SK-N-SH (cell line): Measurements from ENCODE around the gene SCAF11. TPM values are rescaled to one million over a fixed set of nuclear protein-coding genes. Genes with fewer than 3 reads are reported as not detected.

Source experiments
- CTCF ChIA-PET: fragments of 300-600, 350-600 bp; formaldehyde crosslinking; extraction: SDS; loops from one replicate; lab custom pipeline; 2021; lab: Yijun Ruan, JAX
- POLR2A ChIA-PET: fragments of 350-600 bp; sonication (Branson Sonifier 250); formaldehyde crosslinking; extraction: SDS; loops from one replicate; lab custom pipeline; 2020; ENCODE audit warnings: antibody characterized with exemption, inconsistent platforms; lab: Yijun Ruan, JAX
- DNase-seq: peaks from one replicate; pipeline ENCODE4 v3.0.0; 2012
- H2AFZ ChIP-seq: fragments of 200-600 bp; sonication (generic); 2 replicates; pipeline ENCODE4 v1.8.1; 2016; ENCODE audit warnings: antibody characterized with exemption, mild to moderate bottlenecking, low read depth
- H3F3A ChIP-seq: fragments of 200-600 bp; sonication (generic); replicated peaks from 2 replicates; pipeline ENCODE3; 2016; ENCODE audit warnings: antibody characterized with exemption, mild to moderate bottlenecking; ENCODE audit not compliant: insufficient read depth
- H3K27ac ChIP-seq, 2 experiments: fragments of 200-500 bp in 1 of 2; fragments of 200-600 bp in 1 of 2; sonication (Bioruptor generic) in 1 of 2; sonication (generic), shearing (Covaris generic) in 1 of 2; 2 replicates each; pipeline versions ENCODE4 v1.5.1 to v1.6.1; 2014 to 2016; ENCODE audit warnings: low read depth in 2 of 2, inconsistent platforms in 1 of 2, low read length in 1 of 2, mild to moderate bottlenecking in 1 of 2, mixed read lengths in 1 of 2
- H3K27me3 ChIP-seq: fragments of 200-600 bp; sonication (generic), shearing (Covaris generic); 2 replicates; pipeline ENCODE4 v1.6.1; 2016; ENCODE audit warnings: mixed run types; ENCODE audit not compliant: insufficient read depth
- H3K36me3 ChIP-seq, 2 experiments: fragments of 200-500 bp in 1 of 2; fragments of 200-600 bp in 1 of 2; sonication (Bioruptor generic) in 1 of 2; sonication (generic) in 1 of 2; replicated peaks in 1 of 2; 2 replicates each; pipeline versions ENCODE3 to v1.5.1; 2014 to 2016; ENCODE audit warnings: low read length in 1 of 2, mild to moderate bottlenecking in 1 of 2; ENCODE audit not compliant: insufficient read depth in 2 of 2, control insufficient read depth in 1 of 2
- H3K4me1 ChIP-seq, 2 experiments: fragments of 200-500 bp in 1 of 2; fragments of 200-600 bp in 1 of 2; sonication (Bioruptor generic) in 1 of 2; sonication (generic), shearing (Covaris generic) in 1 of 2; 2 replicates each; pipeline versions ENCODE4 v1.5.1 to v1.6.1; 2014 to 2016; ENCODE audit warnings: low read depth in 1 of 2, low read length in 1 of 2, mixed run types in 1 of 2; ENCODE audit not compliant: insufficient read depth in 2 of 2, control insufficient read depth in 1 of 2
- H3K4me2 ChIP-seq: fragments of 200-600 bp; sonication (generic), shearing (Covaris generic); 2 replicates; pipeline ENCODE4 v1.6.1; 2017; ENCODE audit warnings: mixed run types
- H3K4me3 ChIP-seq, 2 experiments: fragments of 200-500 bp in 1 of 2; fragments of 200-600 bp in 1 of 2; sonication (Bioruptor generic) in 1 of 2; sonication (generic), shearing (Covaris generic) in 1 of 2; 2 replicates each; pipeline versions ENCODE4 v1.5.1 to v1.8.1; 2014 to 2016; ENCODE audit warnings: low read depth in 2 of 2, inconsistent platforms in 1 of 2, low read length in 1 of 2, mild to moderate bottlenecking in 1 of 2, mixed read lengths in 1 of 2, moderate library complexity in 1 of 2
- H3K79me2 ChIP-seq: fragments of 200-600 bp; sonication (generic); 2 replicates; pipeline ENCODE4 v1.8.1; 2017; ENCODE audit warnings: mild to moderate bottlenecking; ENCODE audit not compliant: insufficient read depth
- H3K9ac ChIP-seq: fragments of 200-600 bp; sonication (generic); 2 replicates; pipeline ENCODE4 v1.6.1; 2017; ENCODE audit warnings: mixed run types
- H3K9me2 ChIP-seq: fragments of 200-600 bp; sonication (generic); 2 replicates; pipeline ENCODE4 v1.6.1; 2017; ENCODE audit warnings: mixed run types
- H3K9me3 ChIP-seq: fragments of 200-600 bp; sonication (generic); 2 replicates; pipeline ENCODE4 v1.6.1; 2017; ENCODE audit warnings: mixed run types, mild to moderate bottlenecking, moderate library complexity
- H4K20me1 ChIP-seq: fragments of 200-600 bp; sonication (generic); 2 replicates; pipeline ENCODE4 v1.6.1; 2017; ENCODE audit warnings: mild to moderate bottlenecking, mixed run types; ENCODE audit not compliant: insufficient read depth
- CHD2 ChIP-seq: fragments of 150-350 bp; IDR thresholded peaks from 2 replicates; pipeline ENCODE4 v1.6.1; 2018; ENCODE audit warnings: low read length; ENCODE audit not compliant: partially characterized antibody
- FOXJ3 ChIP-seq: sonication (generic); formaldehyde crosslinking; IDR thresholded peaks from 2 replicates; pipeline ENCODE4 v1.5.1; 2020; ENCODE audit warnings: mild to moderate bottlenecking, missing genetic modification reagents
- GATA2 ChIP-seq: sonication (generic); formaldehyde crosslinking; IDR thresholded peaks from 2 replicates; pipeline ENCODE4 v1.5.0; 2020; ENCODE audit warnings: mild to moderate bottlenecking, missing genetic modification reagents
- JUND ChIP-seq: IDR thresholded peaks from 2 replicates; pipeline ENCODE4 v1.4.0; 2012
- POLR2AphosphoS5 ChIP-seq: IDR thresholded peaks from 2 replicates; pipeline ENCODE4 v1.6.1; 2012; ENCODE audit warnings: low read depth, low read length
- RCOR1 ChIP-seq: fragments of 150-350 bp; IDR thresholded peaks from 2 replicates; pipeline ENCODE4 v1.6.1; 2017; ENCODE audit warnings: antibody characterized with exemption, low read length
- RFX5 ChIP-seq: IDR thresholded peaks from 2 replicates; pipeline ENCODE4 v1.6.1; 2012; ENCODE audit warnings: mild to moderate bottlenecking, improper control_type of control experiment, low read length
- SIN3A ChIP-seq: IDR thresholded peaks from 2 replicates; pipeline ENCODE4 v1.6.1; 2012; ENCODE audit warnings: low read depth, mild to moderate bottlenecking, low read length, moderate library complexity, borderline replicate concordance
- TCF12 ChIP-seq: IDR thresholded peaks from 2 replicates; pipeline ENCODE4 v1.4.0; 2012
- TEAD4 ChIP-seq: IDR thresholded peaks from 2 replicates; pipeline ENCODE4 v1.4.0; 2012; ENCODE audit warnings: mild to moderate bottlenecking, borderline replicate concordance; ENCODE audit not compliant: insufficient read depth
- WGBS: methylation state at CpG from one replicate; pipeline ENCODE4 v1.1.6; 2017; ENCODE audit warnings: low lambda C conversion rate; 5-methylcytosine and 5-hydroxymethylcytosine counted together
- polyA plus RNA-seq, 3 experiments: library from polyadenylated mRNA; depleted of rRNA; stranded (reverse); fragments of >200 nt; gene quantifications; 2 replicates each; pipeline ENCODE4 v1.2.3, GENCODE V29; 2012
- TF ChIP-seq, protein P1 (sequence below): fragments of 150-350 bp; IDR thresholded peaks from 2 replicates; pipeline ENCODE4 v1.6.1; 2016; ENCODE audit warnings: mild to moderate bottlenecking, low read depth, low read length
- TF ChIP-seq, protein P2 (sequence below): fragments of 200-600 bp; sonication (generic); IDR thresholded peaks from 2 replicates; pipeline ENCODE4 v1.6.1; 2017; ENCODE audit warnings: antibody characterized with exemption, mild to moderate bottlenecking, moderate library complexity
- TF ChIP-seq, protein P3 (sequence below): IDR thresholded peaks from 2 replicates; pipeline ENCODE4 v1.6.1; 2012; ENCODE audit warnings: mild to moderate bottlenecking, low read depth, low read length, moderate library complexity
- TF ChIP-seq, protein P4 (sequence below): IDR thresholded peaks from 2 replicates; pipeline ENCODE4; 2012
- TF ChIP-seq, protein P5 (sequence below): IDR thresholded peaks from 2 replicates; pipeline ENCODE4 v1.4.0; 2012; ENCODE audit warnings: low read depth
- TF ChIP-seq, protein P6 (sequence below): IDR thresholded peaks from 2 replicates; pipeline ENCODE4 v1.4.0; 2012; ENCODE audit warnings: low read depth, borderline replicate concordance

SCAF11 gene
- polyA plus RNA-seq, 1 of the 3 experiments (the other 2 are of a cell fraction), result 26.1 TPM

DNA sequence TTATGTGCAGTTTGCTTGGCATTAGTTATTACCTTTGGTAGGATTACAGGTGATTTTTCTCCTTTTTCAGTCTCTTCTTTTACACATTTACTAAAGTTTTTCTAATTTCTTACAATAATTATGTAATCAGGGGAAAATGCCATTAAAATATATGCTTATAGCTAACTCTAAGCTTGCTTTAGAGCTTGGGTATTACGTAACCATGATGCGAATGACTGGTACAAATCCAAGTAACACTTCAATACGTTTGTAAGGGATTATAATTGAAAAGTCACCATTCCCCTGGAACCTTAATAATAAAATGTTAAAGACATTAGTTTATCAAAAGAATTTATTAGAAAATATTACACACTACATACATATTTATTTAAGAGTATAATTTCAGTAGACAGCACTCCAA is 71.6 kb downstream of the SCAF11 start:
- 97% methylated on average over 3 of the region's 3 CpGs for WGBS
- POLR2A ChIA-PET, result no interaction called here

More for the DNA sequence above, 71.6 kb downstream of the SCAF11 start:
- H3K27ac ChIP-seq, result no peak overlapping the region
- H3K9me3 ChIP-seq, result no peaks in the 10 kb centered on the region
- H3K79me2 ChIP-seq, result no peaks in the 10 kb centered on the region
- H3K4me3 ChIP-seq, result no peak overlapping the region
- TF ChIP-seq TCF12, result no peak
- TF ChIP-seq RFX5, result no peak
- TF ChIP-seq TEAD4, result no peak
- TF ChIP-seq, protein P1, sequence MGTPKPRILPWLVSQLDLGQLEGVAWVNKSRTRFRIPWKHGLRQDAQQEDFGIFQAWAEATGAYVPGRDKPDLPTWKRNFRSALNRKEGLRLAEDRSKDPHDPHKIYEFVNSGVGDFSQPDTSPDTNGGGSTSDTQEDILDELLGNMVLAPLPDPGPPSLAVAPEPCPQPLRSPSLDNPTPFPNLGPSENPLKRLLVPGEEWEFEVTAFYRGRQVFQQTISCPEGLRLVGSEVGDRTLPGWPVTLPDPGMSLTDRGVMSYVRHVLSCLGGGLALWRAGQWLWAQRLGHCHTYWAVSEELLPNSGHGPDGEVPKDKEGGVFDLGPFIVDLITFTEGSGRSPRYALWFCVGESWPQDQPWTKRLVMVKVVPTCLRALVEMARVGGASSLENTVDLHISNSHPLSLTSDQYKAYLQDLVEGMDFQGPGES, result no peak
- TF ChIP-seq, protein P2, sequence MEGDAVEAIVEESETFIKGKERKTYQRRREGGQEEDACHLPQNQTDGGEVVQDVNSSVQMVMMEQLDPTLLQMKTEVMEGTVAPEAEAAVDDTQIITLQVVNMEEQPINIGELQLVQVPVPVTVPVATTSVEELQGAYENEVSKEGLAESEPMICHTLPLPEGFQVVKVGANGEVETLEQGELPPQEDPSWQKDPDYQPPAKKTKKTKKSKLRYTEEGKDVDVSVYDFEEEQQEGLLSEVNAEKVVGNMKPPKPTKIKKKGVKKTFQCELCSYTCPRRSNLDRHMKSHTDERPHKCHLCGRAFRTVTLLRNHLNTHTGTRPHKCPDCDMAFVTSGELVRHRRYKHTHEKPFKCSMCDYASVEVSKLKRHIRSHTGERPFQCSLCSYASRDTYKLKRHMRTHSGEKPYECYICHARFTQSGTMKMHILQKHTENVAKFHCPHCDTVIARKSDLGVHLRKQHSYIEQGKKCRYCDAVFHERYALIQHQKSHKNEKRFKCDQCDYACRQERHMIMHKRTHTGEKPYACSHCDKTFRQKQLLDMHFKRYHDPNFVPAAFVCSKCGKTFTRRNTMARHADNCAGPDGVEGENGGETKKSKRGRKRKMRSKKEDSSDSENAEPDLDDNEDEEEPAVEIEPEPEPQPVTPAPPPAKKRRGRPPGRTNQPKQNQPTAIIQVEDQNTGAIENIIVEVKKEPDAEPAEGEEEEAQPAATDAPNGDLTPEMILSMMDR, result no peak
- TF ChIP-seq CHD2, result no peak
- TF ChIP-seq, protein P3, sequence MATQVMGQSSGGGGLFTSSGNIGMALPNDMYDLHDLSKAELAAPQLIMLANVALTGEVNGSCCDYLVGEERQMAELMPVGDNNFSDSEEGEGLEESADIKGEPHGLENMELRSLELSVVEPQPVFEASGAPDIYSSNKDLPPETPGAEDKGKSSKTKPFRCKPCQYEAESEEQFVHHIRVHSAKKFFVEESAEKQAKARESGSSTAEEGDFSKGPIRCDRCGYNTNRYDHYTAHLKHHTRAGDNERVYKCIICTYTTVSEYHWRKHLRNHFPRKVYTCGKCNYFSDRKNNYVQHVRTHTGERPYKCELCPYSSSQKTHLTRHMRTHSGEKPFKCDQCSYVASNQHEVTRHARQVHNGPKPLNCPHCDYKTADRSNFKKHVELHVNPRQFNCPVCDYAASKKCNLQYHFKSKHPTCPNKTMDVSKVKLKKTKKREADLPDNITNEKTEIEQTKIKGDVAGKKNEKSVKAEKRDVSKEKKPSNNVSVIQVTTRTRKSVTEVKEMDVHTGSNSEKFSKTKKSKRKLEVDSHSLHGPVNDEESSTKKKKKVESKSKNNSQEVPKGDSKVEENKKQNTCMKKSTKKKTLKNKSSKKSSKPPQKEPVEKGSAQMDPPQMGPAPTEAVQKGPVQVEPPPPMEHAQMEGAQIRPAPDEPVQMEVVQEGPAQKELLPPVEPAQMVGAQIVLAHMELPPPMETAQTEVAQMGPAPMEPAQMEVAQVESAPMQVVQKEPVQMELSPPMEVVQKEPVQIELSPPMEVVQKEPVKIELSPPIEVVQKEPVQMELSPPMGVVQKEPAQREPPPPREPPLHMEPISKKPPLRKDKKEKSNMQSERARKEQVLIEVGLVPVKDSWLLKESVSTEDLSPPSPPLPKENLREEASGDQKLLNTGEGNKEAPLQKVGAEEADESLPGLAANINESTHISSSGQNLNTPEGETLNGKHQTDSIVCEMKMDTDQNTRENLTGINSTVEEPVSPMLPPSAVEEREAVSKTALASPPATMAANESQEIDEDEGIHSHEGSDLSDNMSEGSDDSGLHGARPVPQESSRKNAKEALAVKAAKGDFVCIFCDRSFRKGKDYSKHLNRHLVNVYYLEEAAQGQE, result no peak
- no peak for TF ChIP-seq SIN3A
- no peak for TF ChIP-seq RCOR1
- TF ChIP-seq GATA2, result no peak
- TF ChIP-seq JUND, result no peak
- TF ChIP-seq POLR2AphosphoS5, result no peak
- no peak for TF ChIP-seq FOXJ3 (CRISPR knock-in tag)
- TF ChIP-seq, protein P4, sequence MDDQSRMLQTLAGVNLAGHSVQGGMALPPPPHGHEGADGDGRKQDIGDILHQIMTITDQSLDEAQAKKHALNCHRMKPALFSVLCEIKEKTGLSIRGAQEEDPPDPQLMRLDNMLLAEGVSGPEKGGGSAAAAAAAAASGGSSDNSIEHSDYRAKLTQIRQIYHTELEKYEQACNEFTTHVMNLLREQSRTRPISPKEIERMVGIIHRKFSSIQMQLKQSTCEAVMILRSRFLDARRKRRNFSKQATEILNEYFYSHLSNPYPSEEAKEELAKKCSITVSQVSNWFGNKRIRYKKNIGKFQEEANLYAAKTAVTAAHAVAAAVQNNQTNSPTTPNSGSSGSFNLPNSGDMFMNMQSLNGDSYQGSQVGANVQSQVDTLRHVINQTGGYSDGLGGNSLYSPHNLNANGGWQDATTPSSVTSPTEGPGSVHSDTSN, result no peak
- TF ChIP-seq, protein P5, sequence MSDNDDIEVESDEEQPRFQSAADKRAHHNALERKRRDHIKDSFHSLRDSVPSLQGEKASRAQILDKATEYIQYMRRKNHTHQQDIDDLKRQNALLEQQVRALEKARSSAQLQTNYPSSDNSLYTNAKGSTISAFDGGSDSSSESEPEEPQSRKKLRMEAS, result no peak
- TF ChIP-seq, protein P6, sequence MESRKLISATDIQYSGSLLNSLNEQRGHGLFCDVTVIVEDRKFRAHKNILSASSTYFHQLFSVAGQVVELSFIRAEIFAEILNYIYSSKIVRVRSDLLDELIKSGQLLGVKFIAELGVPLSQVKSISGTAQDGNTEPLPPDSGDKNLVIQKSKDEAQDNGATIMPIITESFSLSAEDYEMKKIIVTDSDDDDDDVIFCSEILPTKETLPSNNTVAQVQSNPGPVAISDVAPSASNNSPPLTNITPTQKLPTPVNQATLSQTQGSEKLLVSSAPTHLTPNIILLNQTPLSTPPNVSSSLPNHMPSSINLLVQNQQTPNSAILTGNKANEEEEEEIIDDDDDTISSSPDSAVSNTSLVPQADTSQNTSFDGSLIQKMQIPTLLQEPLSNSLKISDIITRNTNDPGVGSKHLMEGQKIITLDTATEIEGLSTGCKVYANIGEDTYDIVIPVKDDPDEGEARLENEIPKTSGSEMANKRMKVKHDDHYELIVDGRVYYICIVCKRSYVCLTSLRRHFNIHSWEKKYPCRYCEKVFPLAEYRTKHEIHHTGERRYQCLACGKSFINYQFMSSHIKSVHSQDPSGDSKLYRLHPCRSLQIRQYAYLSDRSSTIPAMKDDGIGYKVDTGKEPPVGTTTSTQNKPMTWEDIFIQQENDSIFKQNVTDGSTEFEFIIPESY, result no peak
- peaks cover 25% of the 10 kb centered on the region for H3F3A ChIP-seq
- no peak overlapping the region for H3K9ac ChIP-seq
- DNase-seq, result no peak
- H2AFZ ChIP-seq, result no peak overlapping the region
- no peaks in the 10 kb centered on the region for H3K9me2 ChIP-seq
- H3K4me2 ChIP-seq, result no peak overlapping the region
- peaks cover 0 to 3% of the 10 kb centered on the region in 2 experiments; a peak in 1 of 4 replicates for H3K4me1 ChIP-seq
- H3K27me3 ChIP-seq, result no peaks in the 10 kb centered on the region
- peaks cover 36 to 51% of the 10 kb centered on the region in 2 experiments for H3K36me3 ChIP-seq
- CTCF ChIA-PET, result interaction anchor here (0.8 to 1.2 kb wide), 2 partner anchors 25 to 79 kb away, joined by 3 to 4 read pairs; no protein-coding TSS in a partner anchor
- H4K20me1 ChIP-seq, result no peaks in the 10 kb centered on the region
